GM12874 (cell line): ENCODE measurements around the gene TAAR5.

Experiments used
- CTCF ChIP-seq: IDR thresholded peaks from 2 replicates; pipeline ENCODE4 v1.5.1; 2011; ENCODE audit warnings: low read depth, mild to moderate bottlenecking, control low read depth, low read length, moderate library complexity; ENCODE audit not compliant: insufficient read depth

Gene TAAR5

DNA sequence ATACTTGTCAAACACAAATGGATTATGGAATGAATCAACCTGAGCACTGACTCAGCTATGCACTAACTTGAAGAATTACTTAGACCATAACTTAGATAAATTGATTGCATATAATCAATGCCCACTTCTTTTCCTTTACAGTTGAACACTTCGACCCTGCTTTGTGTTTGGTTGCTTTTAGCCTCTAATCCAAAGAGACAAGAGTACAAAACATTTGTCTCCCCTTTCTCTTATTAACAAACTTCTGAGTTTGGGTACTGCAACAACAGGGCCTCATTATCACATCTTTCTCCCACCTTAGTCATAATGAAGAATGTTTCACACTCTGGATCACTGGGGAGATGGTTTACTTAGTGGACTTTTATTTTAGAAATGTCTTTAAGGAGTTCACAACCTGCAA, 22.0 kb downstream of the TAAR5 start:
- TF ChIP-seq CTCF, result no peak

DNA sequence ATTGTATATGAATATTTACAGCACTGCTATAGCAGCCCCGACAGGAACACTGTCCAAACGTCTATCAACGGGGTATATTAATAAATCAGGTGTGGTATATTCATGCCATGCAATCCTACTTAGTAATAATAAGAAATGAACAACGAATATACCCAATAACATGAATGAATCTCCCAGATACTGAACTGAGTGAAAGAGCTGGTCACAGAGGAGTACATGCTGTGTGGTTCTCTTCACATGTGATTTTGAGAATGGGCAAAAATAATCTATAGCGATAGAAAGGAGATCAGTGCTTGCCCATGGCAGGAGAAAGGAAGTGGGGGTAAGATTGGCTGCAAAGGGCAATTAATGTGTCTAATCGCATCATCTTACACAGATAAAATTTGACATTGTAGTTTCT, 23.1 kb downstream of the TAAR5 start:
- TF ChIP-seq CTCF, result no peak

DNA sequence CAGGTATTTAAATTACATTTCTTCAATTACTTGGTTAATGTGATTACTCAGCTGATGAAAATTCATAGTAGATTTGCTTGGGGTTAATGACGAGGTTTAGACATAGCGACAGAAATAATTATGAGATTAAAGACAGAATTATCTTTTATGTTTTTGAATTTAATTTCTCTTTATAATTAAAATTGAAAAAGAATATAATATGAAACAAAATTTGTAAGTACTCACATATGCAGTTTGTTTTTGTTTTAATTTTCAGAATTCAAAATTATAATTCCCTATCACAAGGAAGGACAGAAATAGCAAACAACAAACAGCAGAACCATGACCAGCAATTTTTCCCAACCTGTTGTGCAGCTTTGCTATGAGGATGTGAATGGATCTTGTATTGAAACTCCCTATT, 37.2 kb downstream of the TAAR5 start, which contains the start of gene TAAR8:
TAAR8 (plus strand) TSS at position 301 of the 400 bp plus-strand sequence; CDS start at position 322, 21 bp downstream.
- no peak for TF ChIP-seq CTCF

DNA sequence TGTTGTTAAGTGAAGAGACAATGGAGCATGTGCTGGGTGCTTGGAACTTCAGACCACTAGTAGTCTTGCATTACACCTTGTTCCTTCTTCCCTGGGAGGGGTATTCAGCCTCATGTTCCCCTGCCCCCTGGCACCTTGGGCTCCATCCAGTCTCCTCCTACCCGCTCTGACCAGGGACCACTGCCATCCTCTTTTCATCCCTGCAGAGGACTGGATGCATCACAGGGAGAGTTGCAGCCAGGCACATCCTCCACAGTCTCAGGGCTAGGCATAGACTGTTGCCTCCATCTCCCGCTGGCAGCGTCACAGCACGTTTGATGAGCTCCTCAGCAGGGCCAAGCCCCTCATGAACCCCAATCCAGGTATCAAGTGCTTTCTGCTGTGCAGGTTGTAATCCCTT, 38.3 kb downstream of the TAAR5 start:
- no peak for TF ChIP-seq CTCF

DNA sequence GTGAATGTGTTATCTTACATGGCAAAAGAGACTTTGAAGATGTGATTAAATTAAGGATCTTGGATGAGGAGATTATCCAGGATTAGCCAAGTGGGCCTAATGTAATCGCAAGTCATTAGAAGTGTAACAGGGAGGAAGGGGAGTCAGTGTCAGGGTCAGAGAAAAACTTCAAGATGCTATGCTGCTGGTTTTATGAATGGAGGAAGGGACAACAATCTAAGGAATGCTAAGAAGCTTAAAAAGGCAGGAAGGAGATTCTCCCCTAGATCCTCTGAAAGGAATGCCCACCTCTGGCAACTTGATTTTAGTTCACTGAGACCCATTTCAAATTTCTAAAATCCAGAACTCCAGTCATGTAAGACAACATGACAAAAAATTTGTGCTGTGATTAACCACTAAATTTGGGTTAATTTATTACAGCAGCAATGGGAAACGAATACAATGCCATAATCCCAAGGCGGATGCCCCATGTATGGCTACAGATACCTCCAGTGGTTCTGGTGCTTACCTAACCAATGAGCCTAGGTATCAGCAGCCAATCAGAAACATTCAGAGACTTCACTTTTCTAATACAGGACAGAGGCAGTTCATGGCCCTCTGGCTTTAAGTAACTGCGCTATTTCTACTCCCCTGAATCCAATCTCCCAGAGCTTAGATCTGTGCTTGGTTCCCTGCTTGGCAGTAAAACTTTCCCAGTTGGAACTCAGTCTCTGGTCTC, 40.6 kb downstream of the TAAR5 start:
- no peak for TF ChIP-seq CTCF

- TF ChIP-seq CTCF, result no peak
These were observed 44.7 kb downstream of the TAAR5 start for GRCh38 chr6:132544826-132545225.
